Activated CD8-positive, alpha-beta memory T cell treated with anti-CD3 and anti-CD28 coated beads for 4 hours (primary cell): Measurements from ENCODE around the gene UMODL1.

ENCODE experiments used
- DNase-seq, 2 donors: peaks; one replicate each; pipeline ENCODE4 v3.0.0-alpha.2; 2020; ENCODE audit warnings: low read depth in 2 of 2

Gene UMODL1

GRCh38 chr21:42038826-42039425 is 32.2 kb upstream of the UMODL1 start:
- no peak for DNase-seq

- no peak for DNase-seq
These were observed 31.6 kb upstream of the UMODL1 start for GRCh38 chr21:42039470-42039901.

GRCh38 chr21:42039911-42040351 is 31.2 kb upstream of the UMODL1 start:
- no peak for DNase-seq

GRCh38 chr21:42040411-42041180 is 30.5 kb upstream of the UMODL1 start:
- no peak for DNase-seq

GRCh38 chr21:42041246-42041645 is 29.9 kb upstream of the UMODL1 start:
- no peak for DNase-seq

GRCh38 chr21:42041711-42042110 is 29.4 kb upstream of the UMODL1 start:
- DNase-seq = no peak

GRCh38 chr21:42042651-42043050 is 28.5 kb upstream of the UMODL1 start:
- DNase-seq = no peak

- DNase-seq = no peak
These were observed 27.8 kb upstream of the UMODL1 start for GRCh38 chr21:42043201-42043895.

GRCh38 chr21:42043961-42044360 is 27.2 kb upstream of the UMODL1 start:
- DNase-seq = no peak

GRCh38 chr21:42044871-42045495 is 26.1 kb upstream of the UMODL1 start:
- no peak for DNase-seq

- no peak for DNase-seq
These were observed 23.1 kb upstream of the UMODL1 start for GRCh38 chr21:42047821-42048613.

- DNase-seq = no peak
These were observed 22.1 kb upstream of the UMODL1 start for GRCh38 chr21:42048870-42049577.

GRCh38 chr21:42049578-42050430 is 21.3 kb upstream of the UMODL1 start:
- no peak for DNase-seq

GRCh38 chr21:42051788-42052187 is 19.3 kb upstream of the UMODL1 start:
- no peak for DNase-seq

- DNase-seq = no peak
These were observed 15.7 kb upstream of the UMODL1 start for GRCh38 chr21:42055425-42055824.

- DNase-seq = no peak
These were observed 14.6 kb upstream of the UMODL1 start for GRCh38 chr21:42056468-42056867.

GRCh38 chr21:42056996-42057689 is 14.0 kb upstream of the UMODL1 start:
- DNase-seq = no peak

- DNase-seq = no peak
These were observed 13.2 kb upstream of the UMODL1 start for GRCh38 chr21:42057851-42058437.

- no peak for DNase-seq
These were observed 12.4 kb upstream of the UMODL1 start for GRCh38 chr21:42058631-42059111.
